Effector memory CD8-positive, alpha-beta T cell (primary cell): ENCODE measurements around the gene ZNF212.
A peak's percentile ranks its signal among the peaks of the same experiment; 100 is the strongest.

Experiments
- ATAC-seq: fragments of 150-1000 bp; cut with Tn5 transposase; replicated peaks from 2 replicates; pipeline ENCODE4 v1.10.0; 2021; ENCODE audit warnings: mild to moderate bottlenecking, moderate library complexity
- DNase-seq, 3 experiments: peaks; one replicate each; pipeline ENCODE4 v3.0.0; 2021
- H3K27ac Mint-ChIP-seq, 2 donors: one replicate each; pipeline ENCODE4 v1.8.0; 2022; ENCODE audit warnings: mild to moderate bottlenecking in 2 of 2, mixed read lengths in 2 of 2, moderate library complexity in 2 of 2
- H3K27me3 Mint-ChIP-seq, 2 donors: one replicate each; pipeline ENCODE4 v1.8.0; 2022; ENCODE audit warnings: mixed read lengths in 2 of 2
- H3K36me3 Mint-ChIP-seq: one replicate; pipeline ENCODE4 v1.8.0; 2022; ENCODE audit warnings: mild to moderate bottlenecking, moderate library complexity, mixed read lengths; ENCODE audit not compliant: insufficient read depth
- H3K4me1 Mint-ChIP-seq, 2 donors: one replicate each; pipeline ENCODE4 v1.8.0; 2022; ENCODE audit warnings: low read depth in 2 of 2, mixed read lengths in 2 of 2
- H3K4me3 Mint-ChIP-seq, 2 donors: one replicate each; pipeline ENCODE4 v1.8.0; 2022; ENCODE audit warnings: mild to moderate bottlenecking in 2 of 2, mixed read lengths in 2 of 2, moderate library complexity in 2 of 2
- H3K9me3 Mint-ChIP-seq, 2 donors: one replicate each; pipeline ENCODE4 v1.8.0; 2022; ENCODE audit warnings: mixed read lengths in 2 of 2
- total RNA-seq, 9 experiments: gene quantifications; one replicate each; lab custom pipeline; 2026; lab: John Stamatoyannopoulos, UW

The ZNF212 gene
- total RNA-seq = 10.1 to 29.7 (median 20.5) reads per million in 9 experiments

GRCh38 chr7:149239345-149240143 is at the start of gene ZNF212:
TSS of gene ZNF212 (plus strand) at chr7:149239651. CDS start at chr7:149239779, 128 bp downstream.
- peak; percentile 99 for ATAC-seq
- H3K9me3 Mint-ChIP-seq = no peaks in the 10 kb centered on the region
- peak; percentile 78 to 84 (median 82) for DNase-seq
- H3K27ac Mint-ChIP-seq = peak within 1 kb of the TSS; percentile 89 to 94
- peaks cover 17 to 30% of the 10 kb centered on the region in 2 donors for H3K4me1 Mint-ChIP-seq
- peak within 1 kb of the TSS; percentile 90 for H3K4me3 Mint-ChIP-seq
- peaks cover 0 to 8% of the 10 kb centered on the region in 2 donors for H3K27me3 Mint-ChIP-seq
- H3K36me3 Mint-ChIP-seq = no peaks in the 10 kb centered on the region

GRCh38 chr7:149191851-149192250 is 47.6 kb upstream of the ZNF212 start:
- no peak for ATAC-seq
- no peak for DNase-seq
- Mint-ChIP-seq H3K27ac (peak overlapping the region in 1 of 2 donors; percentile 53), H3K4me3 (peak overlapping the region; percentile 69 to 76), H3K36me3 (peaks cover 10% of the 10 kb centered on the region), H3K4me1 (peaks cover 14 to 16% of the 10 kb centered on the region in 2 donors), H3K9me3 (no peaks in the 10 kb centered on the region), H3K27me3 (no peaks in the 10 kb centered on the region)

- Mint-ChIP-seq H3K4me3 (peak overlapping the region; percentile 76 to 77), H3K27ac (peak overlapping the region; percentile 62 to 94), H3K27me3 (no peaks in the 10 kb centered on the region), H3K9me3 (no peaks in the 10 kb centered on the region), H3K4me1 (peaks cover 24 to 30% of the 10 kb centered on the region in 2 donors), H3K36me3 (peaks cover 16% of the 10 kb centered on the region)
- no peak for DNase-seq
- no peak for ATAC-seq
These were observed 44.7 kb upstream of the ZNF212 start for GRCh38 chr7:149194799-149195179.

GRCh38 chr7:149195180-149196150 is 44.0 kb upstream of the ZNF212 start, which contains the start of gene ZNF282:
TSS of gene ZNF282 (plus strand) at chr7:149195546. CDS start at chr7:149195590, 44 bp downstream.
- peak; percentile 83 for ATAC-seq
- H3K36me3 Mint-ChIP-seq = peaks cover 20% of the 10 kb centered on the region
- DNase-seq = peak; percentile 47 to 60 (median 47)
- H3K4me1 Mint-ChIP-seq = peaks cover 26 to 30% of the 10 kb centered on the region in 2 donors
- no peaks in the 10 kb centered on the region for H3K9me3 Mint-ChIP-seq
- H3K4me3 Mint-ChIP-seq = peak within 1 kb of the TSS; percentile 84 to 85
- peak within 1 kb of the TSS; percentile 90 to 94 for H3K27ac Mint-ChIP-seq
- no peaks in the 10 kb centered on the region for H3K27me3 Mint-ChIP-seq

- peak; percentile 9 for ATAC-seq
- Mint-ChIP-seq H3K4me1 (peaks cover 25 to 35% of the 10 kb centered on the region in 2 donors), H3K4me3 (peak overlapping the region; percentile 84 to 85), H3K27ac (peak overlapping the region; percentile 90 to 94), H3K9me3 (no peaks in the 10 kb centered on the region), H3K27me3 (no peaks in the 10 kb centered on the region), H3K36me3 (peaks cover 20% of the 10 kb centered on the region)
- peak in 1 of 3 experiments; percentile 13 for DNase-seq
These were observed 43.2 kb upstream of the ZNF212 start for GRCh38 chr7:149196151-149196704.

- peak in 1 of 3 experiments; percentile 5 for DNase-seq
- Mint-ChIP-seq H3K36me3 (peaks cover 22% of the 10 kb centered on the region), H3K27me3 (no peaks in the 10 kb centered on the region), H3K27ac (peak overlapping the region; percentile 90 to 94), H3K9me3 (no peaks in the 10 kb centered on the region), H3K4me3 (peak overlapping the region; percentile 84 to 85), H3K4me1 (peaks cover 28 to 38% of the 10 kb centered on the region in 2 donors)
- ATAC-seq = no peak
These were observed 42.7 kb upstream of the ZNF212 start for GRCh38 chr7:149196705-149197171.

GRCh38 chr7:149197675-149198074 is 41.8 kb upstream of the ZNF212 start:
- ATAC-seq (no peak), DNase-seq (no peak)
- H3K27me3 Mint-ChIP-seq = no peaks in the 10 kb centered on the region
- H3K4me1 Mint-ChIP-seq = peaks cover 29 to 37% of the 10 kb centered on the region in 2 donors
- no peaks in the 10 kb centered on the region for H3K9me3 Mint-ChIP-seq
- H3K4me3 Mint-ChIP-seq = peak overlapping the region; percentile 84 to 85
- H3K36me3 Mint-ChIP-seq = peaks cover 31% of the 10 kb centered on the region
- H3K27ac Mint-ChIP-seq = peak overlapping the region in 1 of 2 donors; percentile 94

- Mint-ChIP-seq H3K27ac (peak overlapping the region in 1 of 2 donors; percentile 69), H3K4me3 (no peak overlapping the region), H3K27me3 (no peaks in the 10 kb centered on the region), H3K9me3 (no peaks in the 10 kb centered on the region), H3K36me3 (peaks cover 35% of the 10 kb centered on the region), H3K4me1 (peaks cover 30 to 37% of the 10 kb centered on the region in 2 donors)
- ATAC-seq = no peak
- DNase-seq = no peak
These were observed 41.2 kb upstream of the ZNF212 start for GRCh38 chr7:149198161-149198816.

- H3K4me3 Mint-ChIP-seq = no peak overlapping the region
- DNase-seq (no peak), ATAC-seq (no peak)
- no peaks in the 10 kb centered on the region for H3K27me3 Mint-ChIP-seq
- H3K4me1 Mint-ChIP-seq = peaks cover 31 to 44% of the 10 kb centered on the region in 2 donors
- H3K36me3 Mint-ChIP-seq = peaks cover 43% of the 10 kb centered on the region
- peak overlapping the region; percentile 5 to 69 for H3K27ac Mint-ChIP-seq
- no peaks in the 10 kb centered on the region for H3K9me3 Mint-ChIP-seq
These were observed 40.0 kb upstream of the ZNF212 start for GRCh38 chr7:149199234-149199995.

- no peaks in the 10 kb centered on the region for H3K27me3 Mint-ChIP-seq
- H3K4me3 Mint-ChIP-seq = no peak overlapping the region
- ATAC-seq (no peak), DNase-seq (no peak)
- H3K9me3 Mint-ChIP-seq = no peaks in the 10 kb centered on the region
- peaks cover 48% of the 10 kb centered on the region for H3K36me3 Mint-ChIP-seq
- H3K4me1 Mint-ChIP-seq = peaks cover 23 to 24% of the 10 kb centered on the region in 2 donors
- no peak overlapping the region for H3K27ac Mint-ChIP-seq
These were observed 36.6 kb upstream of the ZNF212 start for GRCh38 chr7:149202831-149203231.

- H3K36me3 Mint-ChIP-seq = peaks cover 56% of the 10 kb centered on the region
- no peak overlapping the region for H3K27ac Mint-ChIP-seq
- no peaks in the 10 kb centered on the region for H3K27me3 Mint-ChIP-seq
- peaks cover 23 to 26% of the 10 kb centered on the region in 2 donors for H3K4me1 Mint-ChIP-seq
- DNase-seq (no peak), ATAC-seq (no peak)
- H3K4me3 Mint-ChIP-seq = no peak overlapping the region
- no peaks in the 10 kb centered on the region for H3K9me3 Mint-ChIP-seq
These were observed 33.6 kb upstream of the ZNF212 start for GRCh38 chr7:149205690-149206381.
